Measurements from ENCODE around the gene KRTAP10-4. TPM values are rescaled to one million over a fixed set of nuclear protein-coding genes. Genes with fewer than 3 reads are reported as not detected.

Gene KRTAP10-4
- total RNA-seq, 2 experiments from 2014 or later: not detected

DNA sequence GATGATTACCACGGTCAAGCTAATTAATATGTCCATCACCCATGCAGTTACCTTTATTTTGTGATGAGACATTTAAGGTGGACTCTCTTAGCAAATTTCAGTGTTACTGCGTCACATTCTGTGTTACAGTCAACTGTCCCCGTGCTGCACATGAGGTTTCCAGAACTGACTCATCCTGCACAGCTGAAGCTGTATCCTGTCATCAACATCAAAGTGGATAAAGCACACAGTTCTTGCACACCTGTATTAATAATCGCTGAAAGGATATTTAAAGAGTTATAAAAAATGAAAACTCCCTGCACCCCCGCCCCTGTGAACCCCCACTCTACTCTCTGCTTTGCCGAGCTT lies 10.2 kb downstream of the KRTAP10-4 start:
- no peak overlapping the region for H2AFZ ChIP-seq (ENCODE audit: low read length)
- POLR2A ChIA-PET: no interaction called here
- H3K4me3 ChIP-seq (ENCODE audit: low read depth, low read length, poor library complexity, severe bottlenecking): no peak overlapping the region
- TF ChIP-seq, protein P1, sequence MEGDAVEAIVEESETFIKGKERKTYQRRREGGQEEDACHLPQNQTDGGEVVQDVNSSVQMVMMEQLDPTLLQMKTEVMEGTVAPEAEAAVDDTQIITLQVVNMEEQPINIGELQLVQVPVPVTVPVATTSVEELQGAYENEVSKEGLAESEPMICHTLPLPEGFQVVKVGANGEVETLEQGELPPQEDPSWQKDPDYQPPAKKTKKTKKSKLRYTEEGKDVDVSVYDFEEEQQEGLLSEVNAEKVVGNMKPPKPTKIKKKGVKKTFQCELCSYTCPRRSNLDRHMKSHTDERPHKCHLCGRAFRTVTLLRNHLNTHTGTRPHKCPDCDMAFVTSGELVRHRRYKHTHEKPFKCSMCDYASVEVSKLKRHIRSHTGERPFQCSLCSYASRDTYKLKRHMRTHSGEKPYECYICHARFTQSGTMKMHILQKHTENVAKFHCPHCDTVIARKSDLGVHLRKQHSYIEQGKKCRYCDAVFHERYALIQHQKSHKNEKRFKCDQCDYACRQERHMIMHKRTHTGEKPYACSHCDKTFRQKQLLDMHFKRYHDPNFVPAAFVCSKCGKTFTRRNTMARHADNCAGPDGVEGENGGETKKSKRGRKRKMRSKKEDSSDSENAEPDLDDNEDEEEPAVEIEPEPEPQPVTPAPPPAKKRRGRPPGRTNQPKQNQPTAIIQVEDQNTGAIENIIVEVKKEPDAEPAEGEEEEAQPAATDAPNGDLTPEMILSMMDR (conservative IDR thresholded peaks at IDR 0.05; ENCODE audit: low read length): no peak
- TF ChIP-seq EZH2phosphoT487 (IDR thresholded peaks at IDR 0.05; ENCODE audit: borderline replicate concordance, low read depth, low read length): no peak
- no peak for DNase-seq (ENCODE audit: low spot score)
- H3K36me3 ChIP-seq (ENCODE audit: insufficient read depth, low read length): no peaks in the 10 kb centered on the region
- H4K20me1 ChIP-seq (ENCODE audit: insufficient read depth, low read length): no peaks in the 10 kb centered on the region
- no peaks in the 10 kb centered on the region for H3K79me2 ChIP-seq (ENCODE audit: insufficient read depth, low read depth, low read length)
- no peak overlapping the region for H3K27ac ChIP-seq (ENCODE audit: low read depth, low read length, poor library complexity, severe bottlenecking)
- BruUV-seq (replicated peaks): no TSS peak
- no peak overlapping the region for H3K4me2 ChIP-seq (ENCODE audit: low read length)
- no peaks in the 10 kb centered on the region for H3K4me1 ChIP-seq (ENCODE audit: insufficient read depth, low read length, poor library complexity, severe bottlenecking)
- H3K9me2 ChIP-seq (ENCODE audit: insufficient read depth, low read length): no peaks in the 10 kb centered on the region
- CTCF ChIA-PET (ENCODE audit: unreplicated experiment): no interaction called here
- intact Hi-C loops (cut with micrococcal nuclease; ENCODE audit: unreplicated experiment): no loop called here
- H3K9me3 ChIP-seq (ENCODE audit: low read length): peaks cover 10% of the 10 kb centered on the region; the same call in 1 of the 2 replicates

DNA sequence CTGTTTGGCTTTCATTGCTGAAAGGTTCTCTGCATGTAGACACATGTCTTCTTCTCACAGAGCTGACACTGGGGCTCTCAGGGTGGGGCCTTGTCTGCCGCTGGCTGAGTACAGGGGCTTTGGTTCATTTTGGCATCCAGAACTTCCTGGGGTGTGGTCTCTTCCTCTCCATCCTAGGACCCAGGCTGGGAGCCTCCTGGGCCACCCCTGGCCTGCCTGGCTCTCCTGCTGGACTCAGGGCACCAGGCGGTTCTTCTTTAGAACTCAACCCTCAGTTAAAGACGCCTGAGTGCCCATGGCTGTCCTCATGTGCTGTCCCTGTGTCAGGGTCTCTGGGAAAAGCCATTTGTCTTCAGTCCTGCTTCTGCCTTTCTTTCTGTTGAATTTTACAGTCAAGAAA lies 12.4 kb downstream of the KRTAP10-4 start:
- Histone ChIP-seq H3K4me3 (ENCODE audit: low read depth, low read length, poor library complexity, severe bottlenecking) (no peak overlapping the region), H3K4me2 (ENCODE audit: low read length) (no peak overlapping the region), H2AFZ (ENCODE audit: low read length) (no peak overlapping the region), H3K9me2 (ENCODE audit: insufficient read depth, low read length) (no peaks in the 10 kb centered on the region), H3K79me2 (ENCODE audit: insufficient read depth, low read depth, low read length) (no peaks in the 10 kb centered on the region), H3K4me1 (ENCODE audit: insufficient read depth, low read length, poor library complexity, severe bottlenecking) (no peaks in the 10 kb centered on the region), H3K36me3 (ENCODE audit: insufficient read depth, low read length) (no peaks in the 10 kb centered on the region), H3K9me3 (ENCODE audit: low read length) (peaks cover 10% of the 10 kb centered on the region; the same call in 1 of the 2 replicates), H3K27ac (ENCODE audit: low read depth, low read length, poor library complexity, severe bottlenecking) (no peak overlapping the region), H4K20me1 (ENCODE audit: insufficient read depth, low read length) (no peaks in the 10 kb centered on the region)
- no peak for DNase-seq (ENCODE audit: low spot score)
- BruUV-seq (replicated peaks): no TSS peak
- ChIA-PET CTCF (ENCODE audit: unreplicated experiment) (no interaction called here), POLR2A (no interaction called here)
- intact Hi-C loops (cut with micrococcal nuclease; ENCODE audit: unreplicated experiment): no loop called here
- no peak for TF ChIP-seq EZH2phosphoT487 (IDR thresholded peaks at IDR 0.05; ENCODE audit: borderline replicate concordance, low read depth, low read length)
- TF ChIP-seq, protein P1 (conservative IDR thresholded peaks at IDR 0.05; ENCODE audit: low read length): no peak

GRCh38 chr21:44589094-44589493 lies 15.6 kb downstream of the KRTAP10-4 start:
- H3K4me2 ChIP-seq (ENCODE audit: low read length): no peak overlapping the region
- H3K36me3 ChIP-seq (ENCODE audit: insufficient read depth, low read length): no peaks in the 10 kb centered on the region
- no peaks in the 10 kb centered on the region for H3K9me2 ChIP-seq (ENCODE audit: insufficient read depth, low read length)
- H2AFZ ChIP-seq (ENCODE audit: low read length): no peak overlapping the region
- ChIA-PET CTCF (ENCODE audit: unreplicated experiment) (no interaction called here), POLR2A (no interaction called here)
- no peak overlapping the region for H3K27ac ChIP-seq (ENCODE audit: low read depth, low read length, poor library complexity, severe bottlenecking)
- no peaks in the 10 kb centered on the region for H3K79me2 ChIP-seq (ENCODE audit: insufficient read depth, low read depth, low read length)
- H3K4me1 ChIP-seq (ENCODE audit: insufficient read depth, low read length, poor library complexity, severe bottlenecking): no peaks in the 10 kb centered on the region
- no peak for TF ChIP-seq EZH2phosphoT487 (IDR thresholded peaks at IDR 0.05; ENCODE audit: borderline replicate concordance, low read depth, low read length)
- TF ChIP-seq, protein P1 (conservative IDR thresholded peaks at IDR 0.05; ENCODE audit: low read length): no peak
- intact Hi-C loops (cut with micrococcal nuclease; ENCODE audit: unreplicated experiment): no loop called here
- BruUV-seq (replicated peaks): no TSS peak
- no peak for DNase-seq (ENCODE audit: low spot score)
- H4K20me1 ChIP-seq (ENCODE audit: insufficient read depth, low read length): no peaks in the 10 kb centered on the region
- H3K4me3 ChIP-seq (ENCODE audit: low read depth, low read length, poor library complexity, severe bottlenecking): no peak overlapping the region
- no peaks in the 10 kb centered on the region for H3K9me3 ChIP-seq (ENCODE audit: low read length)

Data from OCI-LY7 (cell line).